ENCODE measurements around the gene MEAK7. TPM values are rescaled to one million over a fixed set of nuclear protein-coding genes. Genes with fewer than 3 reads are reported as not detected.

The MEAK7 gene
- total and polyA plus RNA-seq, 2 of the 8 experiments (the other 6 are each of a cell fraction or from before 2014, with no cell fraction given), result 9.6 to 19.6 TPM

DNA sequence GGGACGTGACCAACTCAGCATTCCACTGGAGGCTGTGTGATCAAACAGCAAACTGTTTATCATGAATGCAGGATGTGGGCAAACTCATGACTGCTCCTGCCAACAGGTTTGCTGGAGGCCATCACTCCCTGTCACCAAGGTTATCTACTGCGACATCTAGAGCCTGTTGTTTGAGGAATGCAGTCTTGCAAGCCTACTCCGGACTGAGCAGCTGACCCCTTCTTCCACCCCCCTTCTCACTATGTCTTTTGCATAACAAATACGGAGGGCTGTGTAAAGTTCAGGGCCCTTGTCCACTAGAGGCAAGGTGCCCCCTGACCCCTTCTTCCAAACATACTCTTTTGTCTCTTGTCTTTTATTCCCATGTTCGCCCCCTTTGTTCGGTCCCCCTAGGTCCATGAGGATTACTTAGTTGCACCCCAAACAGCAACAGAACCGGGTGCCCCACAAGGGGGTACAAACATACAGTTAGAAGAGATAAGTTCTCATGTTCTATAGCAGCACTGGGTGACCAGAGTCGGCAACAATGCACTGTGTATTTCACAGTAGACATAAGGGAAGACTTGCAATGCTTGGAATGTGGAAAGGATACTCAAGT lies 28.7 kb downstream of the MEAK7 start:
- CTCF ChIA-PET (ENCODE audit: partially characterized antibody), result interaction anchor here (1.3 to 2.0 kb wide), 3 partner anchors 8 to 196 kb away, joined by 3 to 8 read pairs (median 3); no protein-coding TSS in a partner anchor
- H4K8ac ChIP-seq (ENCODE audit: extremely low read depth, insufficient read depth, low read length), result no peak overlapping the region
- peak in 1 of 2 experiments; percentile 31 for DNase-seq (ENCODE audit: low read depth in 1 of 2, low spot score in 2 of 2)
- WGBS, 2 experiments (ENCODE audit: extremely low coverage in 1 of 2, insufficient coverage in 1 of 2, insufficient read length in 1 of 2, insufficient replicate concordance in 2 of 2, low coverage in 1 of 2, low lambda C conversion rate in 2 of 2, missing lambda C conversion rate in 1 of 2), result 88% methylated on average over 8 of the region's 8 CpGs; no CpG with 5 or more reads in 1 of the 2 experiments
- H3K18ac ChIP-seq (ENCODE audit: extremely low read depth, low read length), result no peak overlapping the region
- H2BK120ac ChIP-seq (replicated peaks; ENCODE audit: low read depth, low read length), result no peak overlapping the region
- no peaks in the 10 kb centered on the region for H3K4me1 ChIP-seq (replicated peaks in 1 of 4; ENCODE audit: control insufficient read depth in 3 of 4, insufficient read depth in 4 of 4, low read length in 3 of 4)
- H3K4me3 ChIP-seq (ENCODE audit: extremely low read depth in 1 of 4, insufficient read depth in 2 of 4, low read depth in 3 of 4, low read length in 4 of 4), result no peak overlapping the region
- H2BK12ac ChIP-seq (ENCODE audit: low read depth, low read length), result no peak overlapping the region
- no peak for FAIRE-seq
- H3K4ac ChIP-seq (replicated peaks; ENCODE audit: insufficient read length, low read depth, low read length), result no peak overlapping the region
- no peaks in the 10 kb centered on the region for H3K27me3 ChIP-seq (replicated peaks in 1 of 4; ENCODE audit: control insufficient read depth in 3 of 4, extremely low read depth in 1 of 4, insufficient read depth in 3 of 4, low read length in 3 of 4)
- H3K36me3 ChIP-seq (ENCODE audit: control insufficient read depth in 2 of 4, insufficient read depth in 4 of 4, low read length in 3 of 4), result no peaks in the 10 kb centered on the region
- H3K4me2 ChIP-seq (ENCODE audit: insufficient read depth in 1 of 2, low read depth in 2 of 2, low read length in 2 of 2), result no peak overlapping the region
- H2BK5ac ChIP-seq (ENCODE audit: low read depth, low read length), result no peak overlapping the region
- H3K79me1 ChIP-seq (ENCODE audit: low read depth, low read length), result no peaks in the 10 kb centered on the region; the same call in 1 of the 2 replicates
- no peak overlapping the region for H3K23ac ChIP-seq (ENCODE audit: insufficient read length)
- no peak overlapping the region for H3K56ac ChIP-seq (replicated peaks; ENCODE audit: insufficient read length, low read depth, low read length)
- H3K27ac ChIP-seq (ENCODE audit: low read depth, low read length), result no peak overlapping the region
- H3K23me2 ChIP-seq (ENCODE audit: low read depth, low read length), result no peaks in the 10 kb centered on the region; the same call in 1 of the 2 replicates
- H4K20me1 ChIP-seq (replicated peaks in 1 of 2; ENCODE audit: control insufficient read depth in 1 of 2, insufficient read depth in 2 of 2, low read length in 2 of 2), result no peaks in the 10 kb centered on the region
- H2AFZ ChIP-seq (ENCODE audit: low read length), result no peak overlapping the region
- no peak overlapping the region for H2AK5ac ChIP-seq (ENCODE audit: low read depth, low read length)
- H3K14ac ChIP-seq (ENCODE audit: insufficient read length), result no peak overlapping the region
- no peak overlapping the region for H4K91ac ChIP-seq (replicated peaks; ENCODE audit: insufficient read length, low read length)
- H3K9me3 ChIP-seq (ENCODE audit: insufficient read depth in 2 of 2, low read depth in 1 of 2, low read length in 1 of 2), result peaks cover 6 to 9% of the 10 kb centered on the region in 2 experiments; a peak in 3 of 4 replicates
- H3K79me2 ChIP-seq (ENCODE audit: control insufficient read depth in 1 of 2, insufficient read depth in 2 of 2, low read length in 2 of 2), result no peaks in the 10 kb centered on the region
- H3K9ac ChIP-seq (replicated peaks in 1 of 4; ENCODE audit: extremely low read depth in 1 of 4, low read depth in 3 of 4, low read length in 3 of 4), result no peak overlapping the region
- no peak for TF ChIP-seq SAP30 (IDR thresholded peaks at IDR 0.05; ENCODE audit: insufficient read depth, insufficient replicate concordance, low read length)
- H4K5ac ChIP-seq (ENCODE audit: insufficient read length, low read depth, low read length), result no peak overlapping the region
- POLR2A ChIA-PET (ENCODE audit: partially characterized antibody), result no interaction called here
- H2BK15ac ChIP-seq (ENCODE audit: low read length), result no peak overlapping the region
- H2BK20ac ChIP-seq (ENCODE audit: low read length), result no peak overlapping the region
